H1 (cell line): ENCODE data around the gene POLR2I. TPM values are rescaled to one million over a fixed set of nuclear protein-coding genes. Genes with fewer than 3 reads are reported as not detected.

ENCODE experiments used
- CTCF ChIA-PET: fragments of 300-600 bp; sonication (Branson Sonifier 250); formaldehyde crosslinking; loops from one replicate; lab custom pipeline; 2021; ENCODE audit not compliant: partially characterized antibody; lab: Charles Lee
- POLR2A ChIA-PET: fragments of 300-600 bp; sonication (Branson Sonifier 250); formaldehyde crosslinking; loops from one replicate; lab custom pipeline; 2021; ENCODE audit warnings: inconsistent platforms; ENCODE audit not compliant: partially characterized antibody; lab: Charles Lee
- DNase-seq, 2 experiments: peaks; one replicate each; pipeline versions ENCODE4 v3.0.0 to v3.0.0-alpha.2; 2010 to 2022; ENCODE audit warnings: low spot score in 2 of 2, low read depth in 1 of 2, mixed read lengths in 1 of 2
- FAIRE-seq: peaks from 2 replicates; lab custom pipeline; 2011; peaks lifted over from hg19 to GRCh38; lab: Jason Lieb, UNC
- H2AFZ ChIP-seq: 2 replicates; pipeline ENCODE4 v1.8.1; 2012; ENCODE audit warnings: low read length, inconsistent platforms
- H2AK5ac ChIP-seq: 2 replicates; pipeline ENCODE4 v1.6.1; 2013; ENCODE audit warnings: low read depth, low read length
- H2BK120ac ChIP-seq: replicated peaks from 2 replicates; pipeline ENCODE3; 2013; ENCODE audit warnings: low read depth, low read length, inconsistent platforms
- H2BK12ac ChIP-seq: 2 replicates; pipeline ENCODE4 v1.6.1; 2013; ENCODE audit warnings: low read depth, low read length
- H2BK15ac ChIP-seq: 2 replicates; pipeline ENCODE4 v1.6.1; 2013; ENCODE audit warnings: low read length
- H2BK20ac ChIP-seq: 2 replicates; pipeline ENCODE4 v1.6.1; 2013; ENCODE audit warnings: low read length
- H2BK5ac ChIP-seq: 2 replicates; pipeline ENCODE4 v1.6.1; 2013; ENCODE audit warnings: low read depth, low read length
- H3K14ac ChIP-seq: 2 replicates; pipeline ENCODE4 v1.6.1; 2013; ENCODE audit warnings: inconsistent platforms; ENCODE audit not compliant: insufficient read length
- H3K18ac ChIP-seq: 2 replicates; pipeline ENCODE4 v1.6.1; 2013; ENCODE audit warnings: low read length; ENCODE audit errors: extremely low read depth
- H3K23ac ChIP-seq: 2 replicates; pipeline ENCODE4 v1.6.1; 2013; ENCODE audit warnings: inconsistent platforms; ENCODE audit not compliant: insufficient read length
- H3K23me2 ChIP-seq: 2 replicates; pipeline ENCODE4 v1.6.1; 2013; ENCODE audit warnings: low read depth, low read length
- H3K27ac ChIP-seq: 2 replicates; pipeline ENCODE4 v1.6.1; 2011; ENCODE audit warnings: low read depth, low read length, inconsistent platforms
- H3K27me3 ChIP-seq, 4 experiments: replicated peaks in 1 of 4; 1 replicate in 1 of 4; 2 replicates in 3 of 4; pipeline versions ENCODE4 v1.6.1 to v1.8.1; 2011 to 2013; ENCODE audit warnings: low read length in 3 of 4, mild to moderate bottlenecking in 3 of 4, inconsistent platforms in 2 of 4, mixed read lengths in 2 of 4, moderate library complexity in 1 of 4; ENCODE audit not compliant: control insufficient read depth in 3 of 4, insufficient read depth in 3 of 4; ENCODE audit errors: extremely low read depth in 1 of 4
- H3K36me3 ChIP-seq, 4 experiments: 2 replicates each; pipeline versions ENCODE4 v1.6.1 to v1.8.1; 2011 to 2013; ENCODE audit warnings: mild to moderate bottlenecking in 4 of 4, low read length in 3 of 4, moderate library complexity in 2 of 4, control low read depth in 1 of 4, inconsistent platforms in 1 of 4; ENCODE audit not compliant: insufficient read depth in 4 of 4, control insufficient read depth in 2 of 4
- H3K4ac ChIP-seq: replicated peaks from 2 replicates; pipeline ENCODE3; 2013; ENCODE audit warnings: low read length, low read depth, mixed read lengths, inconsistent platforms; ENCODE audit not compliant: insufficient read length
- H3K4me1 ChIP-seq, 4 experiments: replicated peaks in 1 of 4; 1 replicate in 1 of 4; 2 replicates in 3 of 4; pipeline versions ENCODE4 v1.6.1 to v1.8.1; 2011 to 2013; ENCODE audit warnings: low read length in 3 of 4, inconsistent platforms in 2 of 4, mixed read lengths in 1 of 4; ENCODE audit not compliant: insufficient read depth in 4 of 4, control insufficient read depth in 3 of 4
- H3K4me2 ChIP-seq, 2 experiments: 2 replicates each; pipeline versions ENCODE4 v1.6.1 to v1.8.1; 2011 to 2013; ENCODE audit warnings: low read depth in 2 of 2, low read length in 2 of 2, control low read depth in 1 of 2, inconsistent platforms in 1 of 2, mild to moderate bottlenecking in 1 of 2; ENCODE audit not compliant: insufficient read depth in 1 of 2
- H3K4me3 ChIP-seq, 4 experiments: fragments of 200-600, 300-600 bp in 1 of 4; sonication (generic), shearing (Covaris generic), sonication (Bioruptor Twin) in 1 of 4; 2 replicates each; pipeline versions ENCODE4 v1.5.1 to v1.8.1; 2011 to 2016; ENCODE audit warnings: low read length in 4 of 4, low read depth in 3 of 4, control low read depth in 2 of 4, inconsistent platforms in 2 of 4, mild to moderate bottlenecking in 2 of 4, mixed read lengths in 1 of 4, moderate library complexity in 1 of 4; ENCODE audit not compliant: insufficient read depth in 2 of 4; ENCODE audit errors: extremely low read depth in 1 of 4
- H3K56ac ChIP-seq: replicated peaks from 2 replicates; pipeline ENCODE3; 2013; ENCODE audit warnings: low read depth, mild to moderate bottlenecking, mixed read lengths, low read length, inconsistent platforms; ENCODE audit not compliant: insufficient read length
- H3K79me1 ChIP-seq: 2 replicates; pipeline ENCODE4 v1.6.1; 2013; ENCODE audit warnings: low read depth, low read length, control low read depth
- H3K79me2 ChIP-seq, 2 experiments: 2 replicates each; pipeline versions ENCODE4 v1.6.1 to v1.8.1; 2012 to 2013; ENCODE audit warnings: low read length in 2 of 2, mild to moderate bottlenecking in 2 of 2, inconsistent platforms in 1 of 2; ENCODE audit not compliant: insufficient read depth in 2 of 2, control insufficient read depth in 1 of 2
- H3K9ac ChIP-seq, 4 experiments: replicated peaks in 1 of 4; 1 replicate in 1 of 4; 2 replicates in 3 of 4; pipeline versions ENCODE4 v1.6.1 to v1.8.1; 2011 to 2013; ENCODE audit warnings: low read depth in 3 of 4, low read length in 3 of 4, control low read depth in 2 of 4, mild to moderate bottlenecking in 2 of 4, moderate library complexity in 2 of 4, inconsistent platforms in 1 of 4; ENCODE audit errors: extremely low read depth in 1 of 4
- H3K9me3 ChIP-seq, 2 experiments: 2 replicates each; pipeline versions ENCODE4 v1.6.1 to v1.8.1; 2012 to 2013; ENCODE audit warnings: mild to moderate bottlenecking in 2 of 2, moderate library complexity in 2 of 2, control low read depth in 1 of 2, inconsistent platforms in 1 of 2, low read depth in 1 of 2, low read length in 1 of 2, mixed read lengths in 1 of 2; ENCODE audit not compliant: insufficient read depth in 2 of 2
- H4K20me1 ChIP-seq, 2 experiments: replicated peaks in 1 of 2; 2 replicates each; pipeline versions ENCODE3 to v1.8.1; 2011 to 2013; ENCODE audit warnings: inconsistent platforms in 2 of 2, low read length in 2 of 2, mild to moderate bottlenecking in 1 of 2; ENCODE audit not compliant: insufficient read depth in 2 of 2, control insufficient read depth in 1 of 2
- H4K5ac ChIP-seq: 2 replicates; pipeline ENCODE4 v1.6.1; 2013; ENCODE audit warnings: low read length, low read depth, mixed read lengths, inconsistent platforms; ENCODE audit not compliant: insufficient read length
- H4K8ac ChIP-seq: 2 replicates; pipeline ENCODE4 v1.8.0; 2013; ENCODE audit warnings: mild to moderate bottlenecking, moderate library complexity, low read length, inconsistent platforms; ENCODE audit not compliant: insufficient read depth; ENCODE audit errors: extremely low read depth
- H4K91ac ChIP-seq: replicated peaks from 2 replicates; pipeline ENCODE3; 2013; ENCODE audit warnings: low read length, mixed read lengths, inconsistent platforms; ENCODE audit not compliant: insufficient read length
- CBX5 ChIP-seq: fragments of 300-800, 300-1000 bp; sonication (generic); IDR thresholded peaks from 2 replicates; pipeline ENCODE4 v1.7.1; 2016; ENCODE audit warnings: antibody characterized with exemption, low read length, low read depth
- EGR1 ChIP-seq: IDR thresholded peaks from 2 replicates; pipeline ENCODE4 v1.6.1; 2011; ENCODE audit warnings: low read depth, low read length, borderline replicate concordance
- HDAC2 ChIP-seq, 2 experiments: fragments of 300-600 bp in 1 of 2; sonication (generic) in 1 of 2; IDR thresholded peaks; 2 replicates each; pipeline ENCODE4 v1.6.1; 2011 to 2012; ENCODE audit warnings: low read depth in 2 of 2, low read length in 2 of 2, mild to moderate bottlenecking in 2 of 2, moderate library complexity in 2 of 2, borderline replicate concordance in 1 of 2, inconsistent platforms in 1 of 2
- RAD21 ChIP-seq, 2 experiments: IDR thresholded peaks in 1 of 2; conservative IDR thresholded peaks in 1 of 2; 2 replicates each; pipeline ENCODE4 v1.6.1; 2011; ENCODE audit warnings: low read depth in 2 of 2, low read length in 2 of 2, improper control_type of control experiment in 1 of 2, inconsistent platforms in 1 of 2, mild to moderate bottlenecking in 1 of 2, moderate library complexity in 1 of 2
- SAP30 ChIP-seq: fragments of 300-600 bp; sonication (generic); IDR thresholded peaks from 2 replicates; pipeline ENCODE4 v1.7.1; 2012; ENCODE audit warnings: low read length, moderate library complexity, mild to moderate bottlenecking, inconsistent platforms; ENCODE audit not compliant: insufficient read depth, insufficient replicate concordance
- WGBS, 2 experiments: shearing (Covaris generic) in 1 of 2; methylation state at CpG; one replicate each; pipeline versions ENCODE4 v1.1.6 to v1.1.7; 2013 to 2015; ENCODE audit warnings: low lambda C conversion rate in 2 of 2, mixed read lengths in 2 of 2, inconsistent platforms in 1 of 2, low coverage in 1 of 2, missing lambda C conversion rate in 1 of 2; ENCODE audit not compliant: insufficient replicate concordance in 2 of 2, insufficient coverage in 1 of 2, insufficient read length in 1 of 2; ENCODE audit errors: extremely low coverage in 1 of 2, missing lambda C conversion rate in 1 of 2; 5-methylcytosine and 5-hydroxymethylcytosine counted together
- polyA plus RNA-seq, 7 experiments: library from polyadenylated mRNA; depleted of rRNA in 3 of 7; stranded (reverse) in 5 of 7; unstranded in 2 of 7; fragments of >200 nt in 5 of 7; fragments of 200-250 nt in 2 of 7; gene quantifications; 1 replicate in 5 of 7; 2 replicates in 1 of 7; 4 replicates in 1 of 7; pipeline versions ENCODE4 v1.2.1 to v1.2.3, GENCODE V29; 2011 to 2013; ENCODE audit warnings: missing spikeins in 2 of 7, mixed read lengths in 2 of 7
- total RNA-seq: library from RNA; stranded (reverse); fragmentation: NEBNext Ultra II Directional; extraction: Animal tissue kit (Norgen Biotek cat#: 25700); gene quantifications from 2 replicates; pipeline ENCODE4 v1.2.1, GENCODE V29; 2021
- TF ChIP-seq, protein P1 (sequence below), 3 experiments: IDR thresholded peaks; 1 replicate in 2 of 3; 2 replicates in 1 of 3; pipeline versions ENCODE4 v1.5.1 to v1.6.1; 2011; ENCODE audit warnings: low read length in 3 of 3, mild to moderate bottlenecking in 3 of 3, inconsistent platforms in 2 of 3, low read depth in 1 of 3, moderate library complexity in 1 of 3; ENCODE audit not compliant: insufficient read depth in 1 of 3; ENCODE audit errors: control extremely low read depth in 1 of 3

Gene POLR2I
- total and polyA plus RNA-seq, 2 of the 8 experiments (the other 6 are each of a cell fraction or from before 2014, with no cell fraction given) = 143 to 150 TPM

DNA sequence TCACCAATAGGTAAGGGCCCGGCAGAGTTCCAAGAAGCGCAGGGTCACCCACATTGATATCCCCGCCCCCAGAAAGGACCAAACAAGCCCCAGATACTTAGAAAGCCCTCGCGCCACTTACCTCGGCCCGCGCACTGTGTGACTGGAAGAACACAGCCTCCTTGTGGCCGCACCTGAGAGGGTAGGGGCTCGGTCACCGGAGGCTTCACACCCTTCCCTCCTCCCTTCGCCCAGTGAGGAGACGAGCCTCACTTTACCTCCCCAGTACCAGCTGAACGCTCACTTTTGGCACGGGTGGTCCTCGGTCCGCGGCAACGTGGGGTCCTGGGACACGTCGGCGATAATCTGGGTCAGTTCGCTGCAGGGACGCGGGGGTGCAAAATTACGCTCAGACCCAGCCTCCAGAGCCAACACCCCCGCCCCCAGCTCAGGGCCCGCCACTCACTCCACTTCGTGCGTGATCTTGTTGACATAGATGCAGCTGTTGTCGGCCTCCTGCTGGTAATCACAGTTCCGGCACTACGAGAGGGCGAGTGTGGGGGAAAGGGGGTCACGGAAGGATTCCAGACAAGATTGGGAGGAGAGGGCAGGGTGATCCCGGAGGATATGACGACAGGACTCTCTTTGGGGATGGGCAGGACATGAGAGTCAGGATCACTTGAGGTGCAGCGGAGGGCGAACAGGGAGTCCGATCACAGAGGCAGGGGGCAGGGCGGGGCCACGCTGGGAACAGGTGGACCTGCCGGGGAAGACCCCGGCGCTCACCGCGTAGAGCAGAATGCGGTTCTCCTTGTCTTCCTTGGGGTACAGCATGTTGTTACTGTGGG is 568 bp downstream of the POLR2I start:
- 12% methylated on average over 40 of the region's 48 CpGs; no CpG with 5 or more reads in 1 of the 2 experiments for WGBS, 2 experiments
- no peaks in the 10 kb centered on the region for H3K9me3 ChIP-seq
- H3K79me1 ChIP-seq = peaks cover 12% of the 10 kb centered on the region
- peak overlapping the region; percentile 73 to 96 (median 82) for H3K4me3 ChIP-seq
- no peak overlapping the region for H3K14ac ChIP-seq
- H2AK5ac ChIP-seq = no peak overlapping the region
- POLR2A ChIA-PET = interaction anchor here (1.1 to 2.9 kb wide), 4 partner anchors 11 to 120 kb away, joined by 4 to 27 read pairs (median 11); partner anchors contain the start of genes ZNF146 and ZNF565
- peaks cover 3 to 6% of the 10 kb centered on the region in 2 experiments for H4K20me1 ChIP-seq
- DNase-seq (peak in 1 of 2 experiments; percentile 65), FAIRE-seq (no peak)
- peak overlapping the region; percentile 68; the same call in 1 of the 2 replicates for H2BK12ac ChIP-seq
- H3K4ac ChIP-seq = peak overlapping the region; percentile 40
- H4K8ac ChIP-seq = 0 out of 2 replicates have a peak overlapping the region, but pooled peaks have one; percentile 37
- peak overlapping the region; percentile 76 to 94 for H3K4me2 ChIP-seq
- peak overlapping the region; percentile 62 for H3K18ac ChIP-seq
- CTCF ChIA-PET = interaction anchor here (1.0 to 1.5 kb wide), 5 partner anchors 11 to 57 kb away, joined by 3 to 5 read pairs (median 3); no protein-coding TSS in a partner anchor
- H3K23ac ChIP-seq = no peak overlapping the region
- H3K9ac ChIP-seq = peak overlapping the region; percentile 39 to 72 (median 56)
- H2BK20ac ChIP-seq = no peak overlapping the region
- H3K23me2 ChIP-seq = peaks cover 10% of the 10 kb centered on the region
- no peak overlapping the region for H2BK120ac ChIP-seq
- peak overlapping the region; percentile 7; the same call in 1 of the 2 replicates for H2AFZ ChIP-seq
- no peaks in the 10 kb centered on the region for H3K27me3 ChIP-seq
- peak overlapping the region; percentile 87; the same call in 1 of the 2 replicates for H2BK5ac ChIP-seq
- H3K56ac ChIP-seq = peak overlapping the region; percentile 24
- peak; percentile 12 to 29; a peak in 2 of 4 replicates for TF ChIP-seq RAD21 (IDR thresholded peaks at IDR 0.05 in 1 of 2, conservative IDR thresholded peaks at IDR 0.05 in 1 of 2; ENCODE audit: low read depth in 2 of 2, low read length in 2 of 2)
- TF ChIP-seq EGR1 = no peak
- 0 out of 4 replicates have a peak, but pooled peaks of 1 of the 2 experiments have one; percentile 67 for TF ChIP-seq HDAC2 (IDR thresholded peaks at IDR 0.05; ENCODE audit: borderline replicate concordance in 1 of 2, low read depth in 2 of 2, low read length in 2 of 2)
- TF ChIP-seq, protein P1, sequence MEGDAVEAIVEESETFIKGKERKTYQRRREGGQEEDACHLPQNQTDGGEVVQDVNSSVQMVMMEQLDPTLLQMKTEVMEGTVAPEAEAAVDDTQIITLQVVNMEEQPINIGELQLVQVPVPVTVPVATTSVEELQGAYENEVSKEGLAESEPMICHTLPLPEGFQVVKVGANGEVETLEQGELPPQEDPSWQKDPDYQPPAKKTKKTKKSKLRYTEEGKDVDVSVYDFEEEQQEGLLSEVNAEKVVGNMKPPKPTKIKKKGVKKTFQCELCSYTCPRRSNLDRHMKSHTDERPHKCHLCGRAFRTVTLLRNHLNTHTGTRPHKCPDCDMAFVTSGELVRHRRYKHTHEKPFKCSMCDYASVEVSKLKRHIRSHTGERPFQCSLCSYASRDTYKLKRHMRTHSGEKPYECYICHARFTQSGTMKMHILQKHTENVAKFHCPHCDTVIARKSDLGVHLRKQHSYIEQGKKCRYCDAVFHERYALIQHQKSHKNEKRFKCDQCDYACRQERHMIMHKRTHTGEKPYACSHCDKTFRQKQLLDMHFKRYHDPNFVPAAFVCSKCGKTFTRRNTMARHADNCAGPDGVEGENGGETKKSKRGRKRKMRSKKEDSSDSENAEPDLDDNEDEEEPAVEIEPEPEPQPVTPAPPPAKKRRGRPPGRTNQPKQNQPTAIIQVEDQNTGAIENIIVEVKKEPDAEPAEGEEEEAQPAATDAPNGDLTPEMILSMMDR (IDR thresholded peaks at IDR 0.05; ENCODE audit: control extremely low read depth in 1 of 3, insufficient read depth in 1 of 3, low read depth in 1 of 3, low read length in 3 of 3) = peak; percentile 10 to 53 (median 53); a peak in 3 of 4 replicates
- TF ChIP-seq SAP30 = peak; percentile 32
- TF ChIP-seq CBX5 = no peak
- TF ChIP-seq, all 59 proteins: peak for 4
- Histone ChIP-seq H3K4me1 (peaks cover 8 to 23% (median 18%) of the 10 kb centered on the region in 4 experiments), H4K91ac (peak overlapping the region; percentile 63), H2BK15ac (no peak overlapping the region), H3K36me3 (peaks cover 4 to 19% (median 12%) of the 10 kb centered on the region in 4 experiments; a peak in 5 of 8 replicates), H4K5ac (peak overlapping the region; percentile 12), H3K79me2 (peaks cover 0 to 9% of the 10 kb centered on the region in 2 experiments; a peak in 1 of 4 replicates), H3K27ac (peak overlapping the region; percentile 57)
